Smooth muscle cell of the pulmonary artery (primary cell): ENCODE measurements around the gene CD320. TPM values are rescaled to one million over a fixed set of nuclear protein-coding genes. Genes with fewer than 3 reads are reported as not detected.

Experiments used
- total RNA-seq: library from RNA; depleted of rRNA; stranded (reverse); fragments of >200 nt; gene quantifications from 2 replicates; pipeline ENCODE4 v1.2.3, GENCODE V29; 2014

CD320 gene
- 34.2 and 51.4 TPM in 2 replicates for total RNA-seq

DNA sequence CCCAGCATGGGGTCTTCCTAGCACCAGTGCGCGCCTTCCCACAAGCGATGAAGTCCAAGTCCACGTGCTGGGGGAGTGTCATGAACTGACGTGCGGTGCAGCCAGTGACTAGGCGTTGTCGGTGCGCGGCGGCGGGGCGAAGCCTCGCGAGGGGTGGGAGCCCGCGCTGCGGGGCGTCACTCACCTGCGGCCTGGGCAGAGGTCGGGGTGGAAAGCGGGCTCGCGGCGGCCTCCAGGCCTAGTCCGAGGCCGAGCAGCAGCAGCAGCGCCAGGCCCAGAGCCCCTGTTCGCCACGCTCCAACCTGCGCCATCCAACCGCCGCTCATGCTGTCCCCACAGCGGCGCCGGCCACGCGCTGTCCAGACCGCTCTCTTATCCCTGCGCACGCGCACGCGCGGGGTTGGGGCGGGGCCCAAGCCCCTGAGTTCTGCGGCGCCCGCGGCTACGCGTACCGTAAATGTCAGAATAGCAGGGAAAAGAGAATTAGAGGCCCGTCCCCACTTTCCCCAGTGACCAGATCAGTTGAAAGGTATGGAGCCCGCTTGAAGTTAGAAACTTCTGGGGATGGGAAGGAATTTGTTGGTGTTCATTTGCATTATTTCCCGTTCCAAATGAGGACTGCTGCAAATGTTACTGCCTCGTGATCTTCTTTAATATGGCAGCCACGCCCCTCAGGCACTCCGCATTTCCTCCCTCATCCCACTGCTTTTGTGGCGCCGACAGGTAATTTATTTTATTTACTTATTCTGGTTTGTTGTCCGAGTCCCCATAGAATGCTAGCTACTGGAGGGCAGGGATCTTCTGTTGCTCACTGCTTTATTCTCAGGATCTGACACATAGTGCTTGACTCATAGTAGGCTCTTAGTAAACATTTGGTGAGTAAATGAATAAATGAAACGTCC, at the start of gene CD320:
Gene CD320 (minus strand): TSS at position 394 of the 902 bp plus-strand sequence. CDS start 68 bp downstream, at position 326.

DNA sequence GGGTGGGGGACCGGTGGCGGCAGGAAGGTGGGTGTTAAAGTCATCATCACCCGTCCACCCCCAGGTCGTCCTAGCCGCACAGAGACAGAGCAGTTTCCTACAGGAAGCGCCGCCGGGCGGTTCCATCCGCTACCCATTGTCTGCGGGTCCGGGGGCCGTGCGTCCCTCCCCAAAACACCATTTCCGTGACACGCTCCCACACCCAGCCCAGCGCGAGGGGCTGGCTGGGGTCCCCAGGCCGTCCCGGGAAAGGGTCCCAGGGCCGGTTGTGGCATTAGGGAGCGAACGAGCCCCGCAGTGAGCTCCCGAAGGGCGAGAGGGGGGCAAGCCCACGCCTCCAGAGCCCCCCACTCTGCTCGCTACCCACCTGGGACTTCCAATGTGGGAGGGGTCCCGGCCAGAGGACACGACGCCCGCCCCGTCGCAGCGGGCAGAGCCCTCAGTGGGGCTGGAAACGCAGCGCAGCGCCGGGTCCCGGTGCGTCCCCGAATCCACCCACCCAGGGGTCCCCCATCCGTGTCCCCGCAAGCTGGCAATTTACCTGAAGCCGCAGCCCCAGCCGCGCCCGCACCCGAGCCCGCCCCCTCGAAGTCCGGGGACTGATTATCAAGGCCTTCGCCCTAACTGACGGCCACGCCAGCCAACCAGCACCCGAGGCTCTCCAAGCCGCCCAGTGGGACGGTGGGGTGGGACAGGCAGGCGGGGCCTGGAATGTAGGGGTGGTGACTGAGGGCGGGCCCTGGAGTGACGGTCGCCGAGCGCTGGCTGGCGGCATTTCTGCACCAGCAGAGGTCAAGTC, 34.7 kb upstream of the CD320 start, which contains the start of gene KANK3:
Gene KANK3 (minus strand): TSS at position 579 of the 799 bp plus-strand sequence. CDS start 5,434 bp downstream, outside the sequence.

DNA sequence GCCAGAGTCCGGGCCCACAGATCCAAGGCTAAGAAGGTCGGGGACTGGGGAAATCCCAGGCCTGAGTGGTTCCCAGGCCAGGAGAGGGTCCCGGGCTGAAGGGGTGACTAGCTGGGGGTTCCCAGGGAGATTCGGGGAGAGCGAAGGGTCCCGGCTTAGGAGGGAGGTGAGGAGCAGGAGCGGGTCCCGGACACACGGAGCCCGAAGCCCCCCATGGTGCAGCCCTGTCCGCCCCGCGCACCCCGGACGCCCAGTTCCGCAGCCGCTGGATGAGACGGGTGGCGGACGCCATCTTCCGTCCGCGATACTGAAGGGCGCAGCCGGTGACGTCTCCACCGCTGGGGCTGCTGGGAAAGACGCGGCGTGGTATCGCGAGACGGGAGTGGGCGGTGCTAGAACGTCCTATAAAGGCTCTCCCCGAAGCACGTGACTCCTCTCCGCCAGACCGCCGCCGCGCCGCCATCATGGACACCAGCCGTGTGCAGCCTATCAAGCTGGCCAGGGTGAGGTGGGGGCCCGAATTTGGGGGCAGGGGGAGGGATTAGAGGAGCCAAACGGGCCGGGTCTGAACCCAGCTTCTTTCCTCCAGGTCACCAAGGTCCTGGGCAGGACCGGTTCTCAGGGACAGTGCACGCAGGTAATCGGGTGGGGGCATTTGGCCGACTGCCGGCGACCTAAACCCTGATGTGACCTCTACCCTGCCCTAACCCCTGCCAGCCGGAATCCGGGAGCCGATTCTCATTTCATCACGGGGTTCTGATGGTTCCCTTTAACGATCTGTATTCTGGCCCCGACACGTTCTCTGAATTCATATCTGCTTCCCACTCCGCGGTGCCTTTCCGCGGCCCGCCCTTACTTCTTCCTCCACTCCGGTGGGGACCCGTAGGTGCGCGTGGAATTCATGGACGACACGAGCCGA, 13.2 kb upstream of the CD320 start, which contains the start of the genes NDUFA7 and RPS28:
Gene NDUFA7 (minus strand): TSS at position 309 of the 919 bp plus-strand sequence. CDS start 17 bp downstream, at position 292.
Gene RPS28 (plus strand): TSS at position 430 of the 919 bp plus-strand sequence. CDS start 35 bp downstream, at position 465.

Other genes starting within 250 kb of the CD320 start
- not detected in 2 replicates for gene FBN3, start 158.8 kb downstream of the CD320 start, total RNA-seq
- gene CERS4, start 99.0 kb downstream of the CD320 start, total RNA-seq, result 4.7 and 18.8 TPM in 2 replicates
- 19.8 and 31.8 TPM in 2 replicates for gene NDUFA7, start 13.0 kb upstream of the CD320 start, total RNA-seq
- gene RPS28, start 13.1 kb upstream of the CD320 start, total RNA-seq, result 510 and 600 TPM in 2 replicates
- gene KANK3, start 34.9 kb upstream of the CD320 start, total RNA-seq, result 0.17 and 0.26 TPM in 2 replicates
- gene ANGPTL4, start 55.8 kb upstream of the CD320 start, total RNA-seq, result 32.2 and 45.7 TPM in 2 replicates
- gene RAB11B, start 82.0 kb upstream of the CD320 start, total RNA-seq, result 107 and 131 TPM in 2 replicates
- 70.0 and 76.5 TPM in 2 replicates for gene MARCHF2, start 104.9 kb upstream of the CD320 start, total RNA-seq
- gene HNRNPM, start 136.6 kb upstream of the CD320 start, total RNA-seq, result 48.2 and 58.3 TPM in 2 replicates
- 0.07 and 0.20 TPM in 2 replicates for gene PRAM1, start 194.3 kb upstream of the CD320 start, total RNA-seq
- gene ZNF414, start 205.8 kb upstream of the CD320 start, total RNA-seq, result 6.1 and 7.5 TPM in 2 replicates